Measurements from ENCODE around the gene KCNMB3.
"Not testable (repeated sequence)": the region's sequence is repeated elsewhere in the genome, so short reads cannot be mapped to it uniquely, and the experiment has no call there.

Gene KCNMB3

GRCh38 chr3:179264449-179264848 is 13.5 kb upstream of the KCNMB3 start:
- no peak for DNase-seq (ENCODE audit: low read depth)

GRCh38 chr3:179263134-179263533 is 12.2 kb upstream of the KCNMB3 start:
- DNase-seq (ENCODE audit: low read depth), result no peak

GRCh38 chr3:179260949-179261765 is 10.2 kb upstream of the KCNMB3 start:
- DNase-seq (ENCODE audit: low read depth), result peak; percentile 42

GRCh38 chr3:179259959-179260756 is 9.2 kb upstream of the KCNMB3 start:
- DNase-seq (ENCODE audit: low read depth), result not testable (repeated sequence)

GRCh38 chr3:179258820-179259219 is 7.9 kb upstream of the KCNMB3 start:
- DNase-seq (ENCODE audit: low read depth), result no peak

- DNase-seq (ENCODE audit: low read depth), result not testable (repeated sequence)
These were observed 6.8 kb upstream of the KCNMB3 start for GRCh38 chr3:179257742-179258141.

- DNase-seq (ENCODE audit: low read depth), result no peak
These were observed 5.9 kb upstream of the KCNMB3 start for GRCh38 chr3:179256813-179257212.

GRCh38 chr3:179247289-179248015 is 3.5 kb downstream of the KCNMB3 start:
- DNase-seq (ENCODE audit: low read depth), result no peak

GRCh38 chr3:179244878-179245277 is 6.0 kb downstream of the KCNMB3 start:
- no peak for DNase-seq (ENCODE audit: low read depth)

- DNase-seq (ENCODE audit: low read depth), result not testable (repeated sequence)
These were observed 8.1 kb downstream of the KCNMB3 start for GRCh38 chr3:179242859-179243258.

GRCh38 chr3:179240299-179240698 is 10.6 kb downstream of the KCNMB3 start:
- DNase-seq (ENCODE audit: low read depth), result not testable (repeated sequence)

- DNase-seq (ENCODE audit: low read depth), result no peak
These were observed 14.1 kb downstream of the KCNMB3 start for GRCh38 chr3:179236669-179237301.

- no peak for DNase-seq (ENCODE audit: low read depth)
These were observed 16.7 kb downstream of the KCNMB3 start for GRCh38 chr3:179234199-179234598.

GRCh38 chr3:179233043-179233442 is 17.9 kb downstream of the KCNMB3 start:
- no peak for DNase-seq (ENCODE audit: low read depth)

GRCh38 chr3:179229177-179229576 is 21.7 kb downstream of the KCNMB3 start:
- DNase-seq (ENCODE audit: low read depth), result no peak

- no peak for DNase-seq (ENCODE audit: low read depth)
These were observed 23.6 kb downstream of the KCNMB3 start for GRCh38 chr3:179227349-179227748.

- no peak for DNase-seq (ENCODE audit: low read depth)
These were observed 26.3 kb downstream of the KCNMB3 start for GRCh38 chr3:179224584-179224983.

- no peak for DNase-seq (ENCODE audit: low read depth)
These were observed 27.4 kb downstream of the KCNMB3 start for GRCh38 chr3:179223548-179223947.

- DNase-seq (ENCODE audit: low read depth), result not testable (repeated sequence)
These were observed 32.7 kb downstream of the KCNMB3 start for GRCh38 chr3:179218213-179218612.

- DNase-seq (ENCODE audit: low read depth), result not testable (repeated sequence)
These were observed 35.4 kb downstream of the KCNMB3 start for GRCh38 chr3:179215550-179215949.

- DNase-seq (ENCODE audit: low read depth), result no peak
These were observed 50.1 kb downstream of the KCNMB3 start for GRCh38 chr3:179200790-179201189.

GRCh38 chr3:179196700-179197099 is 54.2 kb downstream of the KCNMB3 start:
- DNase-seq (ENCODE audit: low read depth), result no peak

Data from stimulated activated CD4-positive, alpha-beta T cell treated with anti-CD3 and anti-CD28 coated beads, Interleukin-2, amount 100 ng/mL, for 4 hours (primary cell).